ENCODE results near the gene NDFIP2.

The NDFIP2 gene

DNA sequence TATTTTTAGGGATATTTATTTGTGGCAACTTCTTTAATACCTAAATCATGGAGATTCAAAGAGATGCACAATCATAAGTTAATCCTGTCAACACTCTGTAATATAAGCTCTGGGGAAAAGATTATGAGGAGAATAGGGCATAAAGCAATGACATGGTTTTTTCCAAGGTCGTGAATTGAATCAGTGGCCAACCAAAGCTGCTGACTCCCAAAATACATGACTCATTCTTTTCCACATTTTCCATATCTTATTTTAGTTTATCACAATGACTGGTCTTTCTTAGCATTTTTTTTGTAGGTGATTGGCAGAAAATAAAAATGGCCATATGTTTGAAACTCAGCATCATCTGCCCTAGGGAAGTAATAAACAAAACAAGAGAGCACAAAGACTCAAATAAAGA lies 46.4 kb upstream of the NDFIP2 start:
- Histone ChIP-seq H3K27ac (replicated peaks) (no peak overlapping the region), H3K4me3 (replicated peaks; ENCODE audit: insufficient read depth, low read length) (no peak overlapping the region), H3K27me3 (ENCODE audit: insufficient read depth, poor library complexity, severe bottlenecking) (no peaks in the 10 kb centered on the region)
- no peak for DNase-seq (ENCODE audit: low read depth in 1 of 2, low spot score in 1 of 2)
- TF ChIP-seq SPI1 (IDR thresholded peaks at IDR 0.05; ENCODE audit: borderline replicate concordance, low read depth) (no peak), GABPA (IDR thresholded peaks at IDR 0.05; ENCODE audit: low read depth) (no peak), POLR2AphosphoS5 (IDR thresholded peaks at IDR 0.05; ENCODE audit: low read depth) (no peak)
- TF ChIP-seq, protein P1, sequence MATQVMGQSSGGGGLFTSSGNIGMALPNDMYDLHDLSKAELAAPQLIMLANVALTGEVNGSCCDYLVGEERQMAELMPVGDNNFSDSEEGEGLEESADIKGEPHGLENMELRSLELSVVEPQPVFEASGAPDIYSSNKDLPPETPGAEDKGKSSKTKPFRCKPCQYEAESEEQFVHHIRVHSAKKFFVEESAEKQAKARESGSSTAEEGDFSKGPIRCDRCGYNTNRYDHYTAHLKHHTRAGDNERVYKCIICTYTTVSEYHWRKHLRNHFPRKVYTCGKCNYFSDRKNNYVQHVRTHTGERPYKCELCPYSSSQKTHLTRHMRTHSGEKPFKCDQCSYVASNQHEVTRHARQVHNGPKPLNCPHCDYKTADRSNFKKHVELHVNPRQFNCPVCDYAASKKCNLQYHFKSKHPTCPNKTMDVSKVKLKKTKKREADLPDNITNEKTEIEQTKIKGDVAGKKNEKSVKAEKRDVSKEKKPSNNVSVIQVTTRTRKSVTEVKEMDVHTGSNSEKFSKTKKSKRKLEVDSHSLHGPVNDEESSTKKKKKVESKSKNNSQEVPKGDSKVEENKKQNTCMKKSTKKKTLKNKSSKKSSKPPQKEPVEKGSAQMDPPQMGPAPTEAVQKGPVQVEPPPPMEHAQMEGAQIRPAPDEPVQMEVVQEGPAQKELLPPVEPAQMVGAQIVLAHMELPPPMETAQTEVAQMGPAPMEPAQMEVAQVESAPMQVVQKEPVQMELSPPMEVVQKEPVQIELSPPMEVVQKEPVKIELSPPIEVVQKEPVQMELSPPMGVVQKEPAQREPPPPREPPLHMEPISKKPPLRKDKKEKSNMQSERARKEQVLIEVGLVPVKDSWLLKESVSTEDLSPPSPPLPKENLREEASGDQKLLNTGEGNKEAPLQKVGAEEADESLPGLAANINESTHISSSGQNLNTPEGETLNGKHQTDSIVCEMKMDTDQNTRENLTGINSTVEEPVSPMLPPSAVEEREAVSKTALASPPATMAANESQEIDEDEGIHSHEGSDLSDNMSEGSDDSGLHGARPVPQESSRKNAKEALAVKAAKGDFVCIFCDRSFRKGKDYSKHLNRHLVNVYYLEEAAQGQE (IDR thresholded peaks at IDR 0.05; ENCODE audit: insufficient replicate concordance, low read depth): no peak
- TF ChIP-seq, protein P2, sequence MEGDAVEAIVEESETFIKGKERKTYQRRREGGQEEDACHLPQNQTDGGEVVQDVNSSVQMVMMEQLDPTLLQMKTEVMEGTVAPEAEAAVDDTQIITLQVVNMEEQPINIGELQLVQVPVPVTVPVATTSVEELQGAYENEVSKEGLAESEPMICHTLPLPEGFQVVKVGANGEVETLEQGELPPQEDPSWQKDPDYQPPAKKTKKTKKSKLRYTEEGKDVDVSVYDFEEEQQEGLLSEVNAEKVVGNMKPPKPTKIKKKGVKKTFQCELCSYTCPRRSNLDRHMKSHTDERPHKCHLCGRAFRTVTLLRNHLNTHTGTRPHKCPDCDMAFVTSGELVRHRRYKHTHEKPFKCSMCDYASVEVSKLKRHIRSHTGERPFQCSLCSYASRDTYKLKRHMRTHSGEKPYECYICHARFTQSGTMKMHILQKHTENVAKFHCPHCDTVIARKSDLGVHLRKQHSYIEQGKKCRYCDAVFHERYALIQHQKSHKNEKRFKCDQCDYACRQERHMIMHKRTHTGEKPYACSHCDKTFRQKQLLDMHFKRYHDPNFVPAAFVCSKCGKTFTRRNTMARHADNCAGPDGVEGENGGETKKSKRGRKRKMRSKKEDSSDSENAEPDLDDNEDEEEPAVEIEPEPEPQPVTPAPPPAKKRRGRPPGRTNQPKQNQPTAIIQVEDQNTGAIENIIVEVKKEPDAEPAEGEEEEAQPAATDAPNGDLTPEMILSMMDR (IDR thresholded peaks at IDR 0.05; ENCODE audit: insufficient read depth, low read length): no peak

DNA sequence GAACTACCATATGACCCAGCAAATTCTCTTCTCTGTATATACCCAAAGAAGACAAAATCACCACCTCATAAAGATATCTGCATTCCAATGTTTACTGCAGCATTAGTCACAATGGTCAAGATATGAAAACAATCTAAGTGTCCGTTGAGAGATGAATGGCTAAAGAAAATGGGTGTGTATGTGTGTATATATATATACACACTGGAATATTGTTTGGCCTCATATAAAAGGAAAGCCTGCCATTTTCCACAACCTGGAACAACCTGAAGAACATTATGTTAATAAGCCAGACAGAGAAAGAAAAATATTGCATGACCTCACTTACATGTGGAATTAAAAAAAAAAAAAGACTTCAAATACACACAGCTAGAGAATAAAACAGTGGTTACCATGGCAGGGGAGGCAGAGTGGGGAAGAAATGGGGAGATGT lies 45.4 kb upstream of the NDFIP2 start:
- Histone ChIP-seq H3K4me3 (replicated peaks; ENCODE audit: insufficient read depth, low read length) (no peak overlapping the region), H3K27me3 (ENCODE audit: insufficient read depth, poor library complexity, severe bottlenecking) (no peaks in the 10 kb centered on the region), H3K27ac (replicated peaks) (no peak overlapping the region)
- TF ChIP-seq, protein P2 (IDR thresholded peaks at IDR 0.05; ENCODE audit: insufficient read depth, low read length): no peak
- TF ChIP-seq SPI1 (IDR thresholded peaks at IDR 0.05; ENCODE audit: borderline replicate concordance, low read depth): no peak
- no peak for TF ChIP-seq POLR2AphosphoS5 (IDR thresholded peaks at IDR 0.05; ENCODE audit: low read depth)
- TF ChIP-seq GABPA (IDR thresholded peaks at IDR 0.05; ENCODE audit: low read depth): no peak
- TF ChIP-seq, protein P1 (IDR thresholded peaks at IDR 0.05; ENCODE audit: insufficient replicate concordance, low read depth): no peak
- no peak for DNase-seq (ENCODE audit: low read depth in 1 of 2, low spot score in 1 of 2)

DNA sequence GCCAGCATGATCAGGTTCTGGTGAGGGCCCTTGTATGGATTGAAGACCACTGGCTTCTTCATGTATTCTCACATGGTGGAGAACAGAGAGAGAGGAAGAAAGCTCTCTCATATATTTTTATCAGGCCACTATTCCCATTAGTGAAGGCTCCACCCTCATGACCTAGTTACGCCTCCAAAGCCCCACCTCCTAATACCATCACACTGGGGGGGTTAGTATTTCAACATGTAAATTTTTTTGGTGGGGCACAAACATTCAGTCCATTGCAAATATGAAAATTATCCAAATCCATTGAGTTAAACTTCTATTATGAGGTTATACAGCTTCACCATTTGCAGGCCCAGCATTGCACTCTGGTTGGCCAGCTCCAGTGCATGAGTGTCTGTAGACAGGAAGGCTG lies 41.7 kb upstream of the NDFIP2 start:
- no peak for DNase-seq (ENCODE audit: low read depth in 1 of 2, low spot score in 1 of 2)
- Histone ChIP-seq H3K27me3 (ENCODE audit: insufficient read depth, poor library complexity, severe bottlenecking) (no peaks in the 10 kb centered on the region), H3K27ac (replicated peaks) (no peak overlapping the region), H3K4me3 (replicated peaks; ENCODE audit: insufficient read depth, low read length) (no peak overlapping the region)
- TF ChIP-seq, protein P2 (IDR thresholded peaks at IDR 0.05; ENCODE audit: insufficient read depth, low read length): no peak
- TF ChIP-seq, protein P1 (IDR thresholded peaks at IDR 0.05; ENCODE audit: insufficient replicate concordance, low read depth): no peak
- TF ChIP-seq SPI1 (IDR thresholded peaks at IDR 0.05; ENCODE audit: borderline replicate concordance, low read depth) (no peak), POLR2AphosphoS5 (IDR thresholded peaks at IDR 0.05; ENCODE audit: low read depth) (no peak), GABPA (IDR thresholded peaks at IDR 0.05; ENCODE audit: low read depth) (no peak)

Measured in HL-60 (cell line).